NCI-H146 treated with DMSO at 0.1 percent for 48 hours (cell line): ENCODE measurements around the gene PEPD.

Source experiments
- DNase-seq: peaks from one replicate; lab custom pipeline; 2025; ENCODE audit not compliant: unreplicated experiment; lab: John Stamatoyannopoulos, UW

Gene PEPD

GRCh38 chr19:33460221-33460908, 61.2 kb downstream of the PEPD start:
- DNase-seq = no peak

GRCh38 chr19:33459222-33460090, 62.1 kb downstream of the PEPD start:
- DNase-seq = no peak

GRCh38 chr19:33458807-33459206, 62.8 kb downstream of the PEPD start:
- DNase-seq = no peak

- DNase-seq = no peak
Observed at GRCh38 chr19:33458171-33458633, 63.4 kb downstream of the PEPD start.

GRCh38 chr19:33456845-33457220, 64.8 kb downstream of the PEPD start:
- no peak for DNase-seq

GRCh38 chr19:33456076-33456844, 65.3 kb downstream of the PEPD start:
- no peak for DNase-seq

GRCh38 chr19:33453265-33453664, 68.3 kb downstream of the PEPD start:
- DNase-seq = no peak

- DNase-seq = no peak
Observed at GRCh38 chr19:33450689-33451088, 70.9 kb downstream of the PEPD start.

GRCh38 chr19:33449799-33450198, 71.8 kb downstream of the PEPD start:
- no peak for DNase-seq

GRCh38 chr19:33448159-33448516, 73.5 kb downstream of the PEPD start:
- no peak for DNase-seq

GRCh38 chr19:33447336-33448158, 74.0 kb downstream of the PEPD start:
- DNase-seq = no peak

GRCh38 chr19:33446330-33447293, 75.0 kb downstream of the PEPD start:
- no peak for DNase-seq

- no peak for DNase-seq
Observed at GRCh38 chr19:33445442-33446329, 75.9 kb downstream of the PEPD start.

GRCh38 chr19:33444562-33445441, 76.8 kb downstream of the PEPD start:
- no peak for DNase-seq

GRCh38 chr19:33443638-33444561, 77.7 kb downstream of the PEPD start:
- DNase-seq = no peak

GRCh38 chr19:33442706-33443105, 78.9 kb downstream of the PEPD start:
- no peak for DNase-seq

GRCh38 chr19:33441828-33442227, 79.8 kb downstream of the PEPD start:
- no peak for DNase-seq
